NCI-H128 (cell line): ENCODE data around the gene NAGK.
"Not testable (repeated sequence)": the region's sequence is repeated elsewhere in the genome, so short reads cannot be mapped to it uniquely, and the experiment has no call there.

Experiments
- DNase-seq: peaks from one replicate; lab custom pipeline; 2025; ENCODE audit not compliant: unreplicated experiment; lab: John Stamatoyannopoulos, UW

The NAGK gene

GRCh38 chr2:71103809-71104208 lies 35.4 kb downstream of the NAGK start:
- DNase-seq = no peak

- DNase-seq = not testable (repeated sequence)
These were observed 38.0 kb downstream of the NAGK start for GRCh38 chr2:71106463-71106862.

GRCh38 chr2:71108091-71108490 lies 39.6 kb downstream of the NAGK start:
- no peak for DNase-seq

DNA sequence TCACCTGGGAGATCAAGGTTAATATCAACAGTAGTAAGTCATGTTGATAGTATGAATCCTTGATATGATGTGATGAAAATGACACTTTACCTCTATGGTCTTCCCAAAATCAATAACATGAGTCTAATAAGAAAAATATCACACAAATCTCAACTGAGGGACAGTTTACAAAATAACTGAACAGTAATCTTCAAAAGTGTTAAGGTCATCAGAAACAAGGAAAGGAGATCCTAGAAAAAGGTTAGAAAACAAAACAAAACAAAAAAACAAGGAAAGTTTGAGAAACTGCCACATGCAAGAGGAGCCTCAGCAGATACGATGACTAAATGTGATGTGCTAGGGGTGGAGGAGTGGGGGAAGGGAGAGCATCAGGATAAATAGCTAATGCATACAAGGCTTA lies 45.4 kb downstream of the NAGK start:
- no peak for DNase-seq

DNA sequence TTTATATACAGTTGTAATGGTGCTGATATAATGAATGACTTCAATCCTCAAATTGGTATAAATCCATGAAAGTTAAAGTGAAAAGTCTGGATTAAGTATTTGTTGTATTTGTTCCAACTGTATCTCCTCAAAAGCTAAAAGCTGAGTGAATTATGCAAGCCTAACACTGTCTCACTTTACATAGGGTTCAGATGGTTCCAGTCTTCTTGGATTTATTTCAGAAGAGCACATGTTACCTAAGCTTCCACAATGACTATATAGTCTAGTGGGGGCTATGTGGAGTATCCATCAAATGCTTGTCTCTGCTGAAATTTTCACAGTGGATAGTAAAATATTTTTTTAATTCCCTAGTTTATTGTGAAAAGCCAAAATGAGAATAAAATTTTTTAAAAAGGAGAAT lies 48.6 kb downstream of the NAGK start:
- DNase-seq = no peak

DNA sequence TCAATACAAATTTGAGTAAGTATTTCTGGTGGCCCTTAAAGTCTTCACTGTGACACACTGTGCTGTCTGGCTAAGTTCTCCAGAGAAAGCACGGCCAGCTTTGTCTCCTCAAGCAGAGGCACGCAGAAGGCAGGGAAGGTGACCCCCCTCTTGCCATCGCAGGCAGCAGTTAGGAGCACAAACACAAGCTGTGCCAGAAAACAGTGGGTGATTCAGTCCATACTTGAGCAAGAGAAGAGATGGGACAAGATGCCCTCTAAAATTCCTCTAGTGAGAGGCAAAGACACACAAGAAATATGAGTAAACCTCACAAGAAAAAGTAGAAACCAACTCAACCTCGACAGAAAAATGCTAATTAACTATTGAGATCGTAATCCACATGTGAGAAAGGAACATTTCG lies 51.7 kb downstream of the NAGK start:
- DNase-seq = no peak

- no peak for DNase-seq
These were observed 53.0 kb downstream of the NAGK start for GRCh38 chr2:71121479-71121878.

GRCh38 chr2:71122387-71123298 lies 54.2 kb downstream of the NAGK start:
- no peak for DNase-seq

DNA sequence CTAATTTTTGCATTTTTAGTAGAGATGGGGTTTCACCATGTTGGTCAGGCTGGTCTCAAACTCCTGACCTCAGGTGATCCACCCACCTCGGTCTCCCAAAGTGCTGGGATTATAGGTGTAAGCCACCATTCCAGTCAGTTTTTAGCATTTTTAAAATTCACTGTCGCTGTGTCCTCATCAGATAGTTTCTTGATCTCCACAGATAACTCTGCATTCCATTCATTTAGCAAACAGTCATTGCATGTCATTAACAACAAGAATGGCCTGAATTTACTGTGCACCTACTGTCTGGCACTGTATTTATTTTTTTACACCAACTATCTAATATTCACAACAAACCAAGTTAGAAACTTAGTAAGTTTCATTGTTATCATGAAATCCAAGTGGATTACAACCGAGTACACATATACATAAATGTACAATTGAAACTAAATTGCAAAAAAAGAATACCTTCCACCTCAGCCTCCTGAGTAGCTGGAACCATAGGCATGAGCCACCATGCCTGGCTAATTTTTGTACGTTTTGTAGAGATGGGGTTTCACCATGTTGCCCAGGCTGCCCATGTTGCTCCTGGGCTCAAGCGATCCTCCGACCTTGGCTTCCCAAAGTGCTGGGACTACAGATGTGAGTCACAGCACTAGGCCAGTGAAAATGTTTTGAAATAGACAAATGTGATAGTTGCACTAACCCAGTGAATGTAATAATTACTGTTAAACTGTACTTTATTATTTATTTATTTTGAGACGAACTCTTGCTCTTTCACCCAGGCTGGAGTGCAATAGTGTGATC lies 57.3 kb downstream of the NAGK start:
- no peak for DNase-seq

- no peak for DNase-seq
These were observed 58.5 kb downstream of the NAGK start for GRCh38 chr2:71126957-71127356.
